ENCODE data around the gene IL17RA.
A peak's percentile ranks its signal among the peaks of the same experiment; 100 is the strongest.

IL17RA gene

DNA sequence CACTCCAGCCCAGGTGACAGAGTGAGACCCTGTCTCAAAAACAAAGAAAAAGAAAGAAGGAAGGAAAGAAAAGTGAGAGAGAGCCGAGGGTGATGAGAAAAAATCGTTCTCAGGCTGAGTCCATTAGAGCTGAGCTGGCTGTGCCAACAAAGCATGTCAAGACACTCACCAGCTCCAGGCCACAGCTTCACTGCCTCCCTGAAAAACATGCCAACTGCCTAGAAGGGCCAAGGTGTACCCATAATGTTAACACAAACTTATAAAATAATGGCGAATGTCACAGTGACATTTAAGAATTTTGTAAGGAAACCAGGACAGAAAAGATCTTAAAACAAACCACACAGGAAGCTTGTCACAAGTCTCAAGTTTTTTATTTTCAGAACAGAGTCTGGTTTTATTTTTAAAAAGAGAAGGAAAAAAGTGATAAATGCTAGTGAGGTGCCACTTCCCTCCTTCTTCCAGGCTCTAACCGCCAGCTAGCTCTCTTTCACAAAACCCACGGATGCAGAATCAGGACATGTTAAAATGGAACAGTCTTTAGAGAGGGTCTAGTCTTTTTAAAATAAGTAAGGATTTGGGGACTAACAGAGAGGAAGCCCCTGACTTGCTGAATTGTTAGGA, 31.3 kb downstream of the IL17RA start:
- no peak overlapping the region for H3K9ac ChIP-seq (ENCODE audit: insufficient read length, low read depth)
- H3K4me1 ChIP-seq (ENCODE audit: insufficient read depth, insufficient read length) = peaks cover 10% of the 10 kb centered on the region
- no peak for DNase-seq (ENCODE audit: low read depth, low spot score)
- no peaks in the 10 kb centered on the region for H3K27me3 ChIP-seq (ENCODE audit: insufficient read depth, insufficient read length)
- H3K9me3 ChIP-seq (ENCODE audit: insufficient read depth, low read length) = no peaks in the 10 kb centered on the region
- H3K4me3 ChIP-seq (ENCODE audit: insufficient read length, low read depth) = no peak overlapping the region
- TF ChIP-seq ZNF274 (IDR thresholded peaks at IDR 0.05; ENCODE audit: low read depth, low read length) (no peak), YY1 (IDR thresholded peaks at IDR 0.05; ENCODE audit: insufficient read depth, insufficient read length) (no peak), SUZ12 (IDR thresholded peaks at IDR 0.05; ENCODE audit: extremely low read depth, insufficient read depth, insufficient read length) (no peak)
- H3K36me3 ChIP-seq (ENCODE audit: insufficient read depth, insufficient read length, low read length) = no peaks in the 10 kb centered on the region

- no peak overlapping the region for H3K4me3 ChIP-seq (ENCODE audit: insufficient read length, low read depth)
- H3K36me3 ChIP-seq (ENCODE audit: insufficient read depth, insufficient read length, low read length) = no peaks in the 10 kb centered on the region
- no peak for TF ChIP-seq SUZ12 (IDR thresholded peaks at IDR 0.05; ENCODE audit: extremely low read depth, insufficient read depth, insufficient read length)
- no peak for TF ChIP-seq YY1 (IDR thresholded peaks at IDR 0.05; ENCODE audit: insufficient read depth, insufficient read length)
- no peak for TF ChIP-seq ZNF274 (IDR thresholded peaks at IDR 0.05; ENCODE audit: low read depth, low read length)
- no peaks in the 10 kb centered on the region for H3K9me3 ChIP-seq (ENCODE audit: insufficient read depth, low read length)
- no peaks in the 10 kb centered on the region for H3K27me3 ChIP-seq (ENCODE audit: insufficient read depth, insufficient read length)
- H3K9ac ChIP-seq (ENCODE audit: insufficient read length, low read depth) = no peak overlapping the region
- H3K4me1 ChIP-seq (ENCODE audit: insufficient read depth, insufficient read length) = peaks cover 10% of the 10 kb centered on the region
- DNase-seq (ENCODE audit: low read depth, low spot score) = no peak
Measured at GRCh38 chr22:17116572-17117330, 32.0 kb downstream of the IL17RA start.

DNA sequence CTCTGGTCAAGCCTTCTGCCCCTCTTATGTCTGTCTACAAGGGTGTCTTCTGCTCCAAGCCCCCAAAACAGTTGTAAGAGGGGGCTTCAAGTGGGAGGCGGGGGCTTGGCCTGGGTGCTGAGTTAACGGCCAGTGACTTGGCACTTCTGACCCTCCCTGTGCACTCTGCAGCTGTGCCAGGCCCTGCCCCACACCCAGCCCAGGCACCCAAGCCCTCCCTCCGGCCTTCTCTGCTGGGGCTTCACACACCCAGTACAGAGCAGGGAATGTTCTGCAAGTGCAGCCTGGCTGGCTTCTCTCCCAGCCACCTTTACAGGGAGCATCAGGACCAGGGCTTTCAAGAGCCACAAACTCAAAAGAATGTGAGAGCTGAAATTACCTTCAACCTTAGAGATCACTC, 32.6 kb downstream of the IL17RA start:
- DNase-seq (ENCODE audit: low read depth, low spot score) = no peak
- H3K36me3 ChIP-seq (ENCODE audit: insufficient read depth, insufficient read length, low read length) = no peaks in the 10 kb centered on the region
- peaks cover 10% of the 10 kb centered on the region for H3K4me1 ChIP-seq (ENCODE audit: insufficient read depth, insufficient read length)
- H3K9ac ChIP-seq (ENCODE audit: insufficient read length, low read depth) = no peak overlapping the region
- H3K9me3 ChIP-seq (ENCODE audit: insufficient read depth, low read length) = no peaks in the 10 kb centered on the region
- H3K4me3 ChIP-seq (ENCODE audit: insufficient read length, low read depth) = no peak overlapping the region
- no peak for TF ChIP-seq SUZ12 (IDR thresholded peaks at IDR 0.05; ENCODE audit: extremely low read depth, insufficient read depth, insufficient read length)
- TF ChIP-seq YY1 (IDR thresholded peaks at IDR 0.05; ENCODE audit: insufficient read depth, insufficient read length) = no peak
- no peak for TF ChIP-seq ZNF274 (IDR thresholded peaks at IDR 0.05; ENCODE audit: low read depth, low read length)
- no peaks in the 10 kb centered on the region for H3K27me3 ChIP-seq (ENCODE audit: insufficient read depth, insufficient read length)

GRCh38 chr22:17117890-17118289, 33.1 kb downstream of the IL17RA start:
- no peaks in the 10 kb centered on the region for H3K27me3 ChIP-seq (ENCODE audit: insufficient read depth, insufficient read length)
- H3K4me1 ChIP-seq (ENCODE audit: insufficient read depth, insufficient read length) = peaks cover 10% of the 10 kb centered on the region
- no peak overlapping the region for H3K4me3 ChIP-seq (ENCODE audit: insufficient read length, low read depth)
- DNase-seq (ENCODE audit: low read depth, low spot score) = no peak
- H3K36me3 ChIP-seq (ENCODE audit: insufficient read depth, insufficient read length, low read length) = no peaks in the 10 kb centered on the region
- no peak for TF ChIP-seq ZNF274 (IDR thresholded peaks at IDR 0.05; ENCODE audit: low read depth, low read length)
- TF ChIP-seq SUZ12 (IDR thresholded peaks at IDR 0.05; ENCODE audit: extremely low read depth, insufficient read depth, insufficient read length) = no peak
- no peak for TF ChIP-seq YY1 (IDR thresholded peaks at IDR 0.05; ENCODE audit: insufficient read depth, insufficient read length)
- H3K9me3 ChIP-seq (ENCODE audit: insufficient read depth, low read length) = no peaks in the 10 kb centered on the region
- no peak overlapping the region for H3K9ac ChIP-seq (ENCODE audit: insufficient read length, low read depth)

GRCh38 chr22:17118342-17118741, 33.5 kb downstream of the IL17RA start:
- no peak for TF ChIP-seq SUZ12 (IDR thresholded peaks at IDR 0.05; ENCODE audit: extremely low read depth, insufficient read depth, insufficient read length)
- DNase-seq (ENCODE audit: low read depth, low spot score) = no peak

GRCh38 chr22:17119481-17120202, 34.8 kb downstream of the IL17RA start:
- TF ChIP-seq SUZ12 (IDR thresholded peaks at IDR 0.05; ENCODE audit: extremely low read depth, insufficient read depth, insufficient read length) (no peak), YY1 (IDR thresholded peaks at IDR 0.05; ENCODE audit: insufficient read depth, insufficient read length) (no peak), ZNF274 (IDR thresholded peaks at IDR 0.05; ENCODE audit: low read depth, low read length) (no peak)
- peaks cover 10% of the 10 kb centered on the region for H3K4me1 ChIP-seq (ENCODE audit: insufficient read depth, insufficient read length)
- no peaks in the 10 kb centered on the region for H3K27me3 ChIP-seq (ENCODE audit: insufficient read depth, insufficient read length)
- no peaks in the 10 kb centered on the region for H3K36me3 ChIP-seq (ENCODE audit: insufficient read depth, insufficient read length, low read length)
- H3K4me3 ChIP-seq (ENCODE audit: insufficient read length, low read depth) = no peak overlapping the region
- no peak for DNase-seq (ENCODE audit: low read depth, low spot score)
- H3K9me3 ChIP-seq (ENCODE audit: insufficient read depth, low read length) = no peaks in the 10 kb centered on the region
- H3K9ac ChIP-seq (ENCODE audit: insufficient read length, low read depth) = no peak overlapping the region

More at GRCh38 chr22:17118342-17118741, 33.5 kb downstream of the IL17RA start:
- Histone ChIP-seq H3K4me3 (ENCODE audit: insufficient read length, low read depth) (no peak overlapping the region), H3K9me3 (ENCODE audit: insufficient read depth, low read length) (no peaks in the 10 kb centered on the region), H3K27me3 (ENCODE audit: insufficient read depth, insufficient read length) (no peaks in the 10 kb centered on the region), H3K4me1 (ENCODE audit: insufficient read depth, insufficient read length) (peaks cover 10% of the 10 kb centered on the region), H3K36me3 (ENCODE audit: insufficient read depth, insufficient read length, low read length) (no peaks in the 10 kb centered on the region), H3K9ac (ENCODE audit: insufficient read length, low read depth) (no peak overlapping the region)

DNA sequence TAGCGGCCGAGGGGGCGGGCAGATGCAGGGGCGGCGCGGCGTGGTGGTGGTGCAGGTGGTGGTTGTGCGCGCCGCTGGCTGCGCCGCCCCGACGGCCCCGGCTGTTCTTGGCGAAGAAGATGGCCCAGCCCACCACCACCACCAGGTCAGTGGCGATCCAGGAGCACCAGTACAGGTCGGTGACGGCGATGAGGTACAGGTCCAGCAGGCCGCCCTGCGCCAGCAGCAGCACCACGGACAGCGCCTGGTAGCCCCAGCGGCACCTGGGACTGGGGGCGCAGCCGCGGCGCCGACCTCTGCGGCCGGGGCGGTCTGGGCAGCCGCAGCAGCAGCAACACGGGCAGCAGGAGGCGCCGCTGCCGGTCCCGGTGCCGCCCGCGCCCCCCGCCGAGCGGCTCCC, 35.5 kb downstream of the IL17RA start:
- DNase-seq (ENCODE audit: low read depth, low spot score) = peak; percentile 63

More for the DNA sequence above, 35.5 kb downstream of the IL17RA start:
- H3K9ac ChIP-seq (ENCODE audit: insufficient read length, low read depth) = no peak overlapping the region
- H3K36me3 ChIP-seq (ENCODE audit: insufficient read depth, insufficient read length, low read length) = no peaks in the 10 kb centered on the region
- peak overlapping the region; percentile 42 for H3K4me3 ChIP-seq (ENCODE audit: insufficient read length, low read depth)
- TF ChIP-seq SUZ12 (IDR thresholded peaks at IDR 0.05; ENCODE audit: extremely low read depth, insufficient read depth, insufficient read length) = no peak
- TF ChIP-seq YY1 (IDR thresholded peaks at IDR 0.05; ENCODE audit: insufficient read depth, insufficient read length) = no peak
- TF ChIP-seq ZNF274 (IDR thresholded peaks at IDR 0.05; ENCODE audit: low read depth, low read length) = no peak
- H3K9me3 ChIP-seq (ENCODE audit: insufficient read depth, low read length) = no peaks in the 10 kb centered on the region
- no peaks in the 10 kb centered on the region for H3K27me3 ChIP-seq (ENCODE audit: insufficient read depth, insufficient read length)
- peaks cover 8% of the 10 kb centered on the region for H3K4me1 ChIP-seq (ENCODE audit: insufficient read depth, insufficient read length)
